ENCODE data around the gene WSCD2.

- TF ChIP-seq, protein P1, sequence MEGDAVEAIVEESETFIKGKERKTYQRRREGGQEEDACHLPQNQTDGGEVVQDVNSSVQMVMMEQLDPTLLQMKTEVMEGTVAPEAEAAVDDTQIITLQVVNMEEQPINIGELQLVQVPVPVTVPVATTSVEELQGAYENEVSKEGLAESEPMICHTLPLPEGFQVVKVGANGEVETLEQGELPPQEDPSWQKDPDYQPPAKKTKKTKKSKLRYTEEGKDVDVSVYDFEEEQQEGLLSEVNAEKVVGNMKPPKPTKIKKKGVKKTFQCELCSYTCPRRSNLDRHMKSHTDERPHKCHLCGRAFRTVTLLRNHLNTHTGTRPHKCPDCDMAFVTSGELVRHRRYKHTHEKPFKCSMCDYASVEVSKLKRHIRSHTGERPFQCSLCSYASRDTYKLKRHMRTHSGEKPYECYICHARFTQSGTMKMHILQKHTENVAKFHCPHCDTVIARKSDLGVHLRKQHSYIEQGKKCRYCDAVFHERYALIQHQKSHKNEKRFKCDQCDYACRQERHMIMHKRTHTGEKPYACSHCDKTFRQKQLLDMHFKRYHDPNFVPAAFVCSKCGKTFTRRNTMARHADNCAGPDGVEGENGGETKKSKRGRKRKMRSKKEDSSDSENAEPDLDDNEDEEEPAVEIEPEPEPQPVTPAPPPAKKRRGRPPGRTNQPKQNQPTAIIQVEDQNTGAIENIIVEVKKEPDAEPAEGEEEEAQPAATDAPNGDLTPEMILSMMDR (IDR thresholded peaks at IDR 0.05; ENCODE audit: poor library complexity, severe bottlenecking), result no peak
- TF ChIP-seq EZH2 (IDR thresholded peaks at IDR 0.05; ENCODE audit: borderline replicate concordance, insufficient read depth, low read length, poor library complexity, severe bottlenecking), result no peak
Measured at GRCh38 chr12:108240027-108240785, 111.1 kb downstream of the WSCD2 start.

All from neural cell (in vitro differentiated cells).